GM23338 (cell line): ENCODE measurements around the gene ARSB. TPM values are rescaled to one million over a fixed set of nuclear protein-coding genes. Genes with fewer than 3 reads are reported as not detected.

ENCODE experiments used
- ATAC-seq: fragments of 200-7000 bp; cut with Tn5 transposase; 3 replicates; pipeline ENCODE4 v1.9.1; 2020
- DNase-seq: peaks from one replicate; pipeline ENCODE4 v3.0.0-alpha.2; 2015; ENCODE audit warnings: low spot score
- H2AFZ ChIP-seq: fragments of 200-600 bp; sonication (generic); 2 replicates; pipeline ENCODE4 v1.8.0; 2016; ENCODE audit warnings: antibody characterized with exemption, mild to moderate bottlenecking, moderate library complexity
- H3F3A ChIP-seq: fragments of 200-600 bp; sonication (generic); replicated peaks from 2 replicates; pipeline ENCODE4 v1.8.0; 2017; ENCODE audit warnings: antibody characterized with exemption, mixed run types, low read depth
- H3K27ac ChIP-seq: fragments of 200-600 bp; sonication (generic); 2 replicates; pipeline ENCODE4 v1.6.1; 2016; ENCODE audit warnings: low read depth
- H3K27me3 ChIP-seq: fragments of 200-600 bp; sonication (generic); 2 replicates; pipeline ENCODE4 v1.8.0; 2016; ENCODE audit warnings: mild to moderate bottlenecking, mixed run types, moderate library complexity; ENCODE audit not compliant: insufficient read depth
- H3K36me3 ChIP-seq: fragments of 200-600 bp; sonication (generic); 2 replicates; pipeline ENCODE4 v1.8.0; 2016; ENCODE audit warnings: mild to moderate bottlenecking; ENCODE audit not compliant: insufficient read depth
- H3K4me1 ChIP-seq: fragments of 200-600 bp; sonication (generic); 2 replicates; pipeline ENCODE4 v1.8.0; 2016; ENCODE audit warnings: mild to moderate bottlenecking, moderate library complexity; ENCODE audit not compliant: insufficient read depth
- H3K4me2 ChIP-seq: fragments of 200-600 bp; sonication (generic); 2 replicates; pipeline ENCODE4 v1.7.1; 2017; ENCODE audit warnings: mixed run types
- H3K4me3 ChIP-seq: fragments of 200-600 bp; sonication (generic); 2 replicates; pipeline ENCODE4 v1.6.1; 2016; ENCODE audit warnings: mixed run types
- H3K79me2 ChIP-seq: fragments of 200-600 bp; sonication (generic); replicated peaks from 2 replicates; pipeline ENCODE4 v1.8.0; 2017; ENCODE audit warnings: mild to moderate bottlenecking; ENCODE audit not compliant: insufficient read depth
- H3K9me2 ChIP-seq: fragments of 200-600 bp; sonication (generic); 2 replicates; pipeline ENCODE4 v1.8.0; 2017; ENCODE audit not compliant: insufficient read depth
- H4K20me1 ChIP-seq: fragments of 200-600 bp; sonication (generic); replicated peaks from 2 replicates; pipeline ENCODE4 v1.8.0; 2017; ENCODE audit warnings: mild to moderate bottlenecking; ENCODE audit not compliant: insufficient read depth
- H3K27ac Mint-ChIP-seq: 2 replicates; pipeline ENCODE4 v1.8.0; 2020; ENCODE audit warnings: inconsistent platforms, mild to moderate bottlenecking, moderate library complexity, mixed read lengths
- H3K27me3 Mint-ChIP-seq: 3 replicates; pipeline ENCODE4 v1.8.0; 2022; ENCODE audit warnings: low read depth, mild to moderate bottlenecking, moderate library complexity, mixed read lengths, inconsistent platforms; ENCODE audit not compliant: insufficient read depth, poor library complexity
- H3K36me3 Mint-ChIP-seq: 3 replicates; pipeline ENCODE4 v1.8.0; 2021; ENCODE audit warnings: low read depth, mild to moderate bottlenecking, inconsistent platforms, moderate library complexity, mixed read lengths
- H3K4me1 Mint-ChIP-seq: 3 replicates; pipeline ENCODE4 v1.8.0; 2020; ENCODE audit warnings: mild to moderate bottlenecking, inconsistent platforms, mixed read lengths
- H3K4me3 Mint-ChIP-seq: 3 replicates; pipeline ENCODE4 v1.8.0; 2021; ENCODE audit warnings: moderate library complexity, mild to moderate bottlenecking, inconsistent platforms, mixed read lengths
- H3K9me3 Mint-ChIP-seq: 3 replicates; pipeline ENCODE4 v1.8.0; 2020; ENCODE audit warnings: moderate library complexity, mild to moderate bottlenecking, inconsistent platforms, mixed read lengths
- EZH2 ChIP-seq: fragments of 200-600 bp; sonication (generic); IDR thresholded peaks from one replicate; pipeline ENCODE4 v1.8.0; 2017; ENCODE audit warnings: antibody characterized with exemption, mild to moderate bottlenecking, low read depth; ENCODE audit not compliant: unreplicated experiment
- EZH2phosphoT487 ChIP-seq: fragments of 200-600 bp; sonication (generic); IDR thresholded peaks from one replicate; pipeline ENCODE4 v1.8.1; 2018; ENCODE audit warnings: antibody characterized with exemption; ENCODE audit not compliant: unreplicated experiment
- JUNB ChIP-seq: IDR thresholded peaks from one replicate; pipeline ENCODE4 v1.6.1; 2016; ENCODE audit warnings: antibody characterized with exemption; ENCODE audit not compliant: unreplicated experiment
- NANOG ChIP-seq: IDR thresholded peaks from 2 replicates; pipeline ENCODE4 v1.6.1; 2016; ENCODE audit warnings: antibody characterized with exemption, borderline replicate concordance
- POLR2AphosphoS5 ChIP-seq: IDR thresholded peaks from 2 replicates; pipeline ENCODE4 v1.6.1; 2016; ENCODE audit warnings: antibody characterized with exemption, low read depth
- STAT1 ChIP-seq: IDR thresholded peaks from one replicate; pipeline ENCODE4 v1.6.1; 2016; ENCODE audit warnings: antibody characterized with exemption; ENCODE audit not compliant: unreplicated experiment
- ZNF114 ChIP-seq: fragments of 250-450 bp; sonication (Bioruptor Pico); IDR thresholded peaks from 2 replicates; pipeline ENCODE4 v1.5.0; 2020; ENCODE audit warnings: mild to moderate bottlenecking, moderate library complexity
- ZNF331 ChIP-seq: fragments of 250-450 bp; sonication (Bioruptor Pico); IDR thresholded peaks from 2 replicates; pipeline ENCODE4 v1.5.0; 2020; ENCODE audit warnings: low read depth, mild to moderate bottlenecking, moderate library complexity
- polyA plus RNA-seq: library from polyadenylated mRNA; unstranded; fragments of >200 nt; fragmentation: Nextera tagmentation; extraction: Ambion mirVana; gene quantifications from 2 replicates; pipeline ENCODE4 v1.2.1, GENCODE V29; 2016
- total RNA-seq: library from RNA; depleted of rRNA; stranded (reverse); fragments of >200 nt; shearing (Covaris generic); gene quantifications from 2 replicates; pipeline ENCODE4 v1.2.3, GENCODE V29; 2014
- TF ChIP-seq, protein P1 (sequence below): IDR thresholded peaks from 2 replicates; pipeline ENCODE4 v1.6.1; 2016; ENCODE audit warnings: antibody characterized with exemption
- TF ChIP-seq, protein P2 (sequence below), 2 experiments: fragments of 200-600 bp in 1 of 2; sonication (generic) in 1 of 2; conservative IDR thresholded peaks; 2 replicates each; pipeline versions ENCODE4 v1.5.1 to v1.6.1; 2016 to 2017; ENCODE audit warnings: antibody characterized with exemption in 2 of 2, low read depth in 2 of 2, mild to moderate bottlenecking in 2 of 2, moderate library complexity in 1 of 2
- TF ChIP-seq, protein P3 (sequence below): IDR thresholded peaks from one replicate; pipeline ENCODE4 v1.6.1; 2018; ENCODE audit warnings: antibody characterized with exemption; ENCODE audit not compliant: unreplicated experiment

ARSB gene
- total and polyA plus RNA-seq, 2 experiments from 2014 or later = 7.4 to 24.6 TPM

DNA sequence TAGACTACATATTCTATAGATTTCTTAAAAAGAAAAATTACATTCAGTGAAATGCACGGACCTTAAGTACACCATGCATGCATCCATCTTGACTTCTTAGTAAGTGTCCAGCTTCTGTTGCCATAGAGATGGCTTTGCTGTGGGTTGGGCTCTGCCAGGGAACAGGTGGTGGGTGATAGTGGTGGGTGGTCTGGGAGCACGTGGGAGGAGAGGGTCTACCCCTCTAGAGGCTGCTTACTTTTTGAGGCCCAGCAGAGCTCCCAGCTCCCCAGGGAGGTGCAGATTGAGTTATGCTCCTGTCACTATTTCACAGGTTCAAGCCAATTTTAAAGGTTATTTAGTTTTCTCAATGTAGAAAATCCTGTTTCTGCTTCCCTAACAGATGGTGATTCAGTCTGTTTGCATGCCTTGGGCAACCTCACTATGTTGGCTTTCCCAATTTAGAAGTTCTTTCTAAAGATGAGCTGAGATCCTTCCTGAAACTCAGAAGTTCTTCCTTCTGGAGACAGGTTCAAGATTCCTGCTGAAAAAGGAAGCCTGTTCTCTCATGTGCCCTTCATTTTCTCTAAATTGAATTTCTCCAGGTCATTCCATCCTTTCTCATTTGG lies 229.2 kb downstream of the ARSB start:
- DNase-seq = no peak
- H3K27me3 ChIP-seq = no peaks in the 10 kb centered on the region
- ATAC-seq = no peak
- H3K27ac Mint-ChIP-seq = no peak overlapping the region
- H3K9me3 Mint-ChIP-seq = no peaks in the 10 kb centered on the region
- no peaks in the 10 kb centered on the region for H3K36me3 Mint-ChIP-seq
- peaks cover 6% of the 10 kb centered on the region; the same call in 2 of the 3 replicates for H3K4me1 Mint-ChIP-seq
- no peak overlapping the region for H3K4me3 ChIP-seq
- no peaks in the 10 kb centered on the region for H3K79me2 ChIP-seq
- no peak overlapping the region for H3K4me2 ChIP-seq
- no peak overlapping the region for H3K4me3 Mint-ChIP-seq
- H2AFZ ChIP-seq = no peak overlapping the region
- TF ChIP-seq STAT1 (no peak), NANOG (no peak), JUNB (no peak), POLR2AphosphoS5 (no peak), ZNF114 (CRISPR knock-in tag) (no peak)
- TF ChIP-seq, protein P1, sequence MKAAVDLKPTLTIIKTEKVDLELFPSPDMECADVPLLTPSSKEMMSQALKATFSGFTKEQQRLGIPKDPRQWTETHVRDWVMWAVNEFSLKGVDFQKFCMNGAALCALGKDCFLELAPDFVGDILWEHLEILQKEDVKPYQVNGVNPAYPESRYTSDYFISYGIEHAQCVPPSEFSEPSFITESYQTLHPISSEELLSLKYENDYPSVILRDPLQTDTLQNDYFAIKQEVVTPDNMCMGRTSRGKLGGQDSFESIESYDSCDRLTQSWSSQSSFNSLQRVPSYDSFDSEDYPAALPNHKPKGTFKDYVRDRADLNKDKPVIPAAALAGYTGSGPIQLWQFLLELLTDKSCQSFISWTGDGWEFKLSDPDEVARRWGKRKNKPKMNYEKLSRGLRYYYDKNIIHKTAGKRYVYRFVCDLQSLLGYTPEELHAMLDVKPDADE = no peak
- TF ChIP-seq, protein P2, sequence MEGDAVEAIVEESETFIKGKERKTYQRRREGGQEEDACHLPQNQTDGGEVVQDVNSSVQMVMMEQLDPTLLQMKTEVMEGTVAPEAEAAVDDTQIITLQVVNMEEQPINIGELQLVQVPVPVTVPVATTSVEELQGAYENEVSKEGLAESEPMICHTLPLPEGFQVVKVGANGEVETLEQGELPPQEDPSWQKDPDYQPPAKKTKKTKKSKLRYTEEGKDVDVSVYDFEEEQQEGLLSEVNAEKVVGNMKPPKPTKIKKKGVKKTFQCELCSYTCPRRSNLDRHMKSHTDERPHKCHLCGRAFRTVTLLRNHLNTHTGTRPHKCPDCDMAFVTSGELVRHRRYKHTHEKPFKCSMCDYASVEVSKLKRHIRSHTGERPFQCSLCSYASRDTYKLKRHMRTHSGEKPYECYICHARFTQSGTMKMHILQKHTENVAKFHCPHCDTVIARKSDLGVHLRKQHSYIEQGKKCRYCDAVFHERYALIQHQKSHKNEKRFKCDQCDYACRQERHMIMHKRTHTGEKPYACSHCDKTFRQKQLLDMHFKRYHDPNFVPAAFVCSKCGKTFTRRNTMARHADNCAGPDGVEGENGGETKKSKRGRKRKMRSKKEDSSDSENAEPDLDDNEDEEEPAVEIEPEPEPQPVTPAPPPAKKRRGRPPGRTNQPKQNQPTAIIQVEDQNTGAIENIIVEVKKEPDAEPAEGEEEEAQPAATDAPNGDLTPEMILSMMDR (conservative IDR thresholded peaks at IDR 0.05; ENCODE audit: low read depth in 2 of 2) = no peak
- no peaks in the 10 kb centered on the region for H3K4me1 ChIP-seq
- H3F3A ChIP-seq = no peaks in the 10 kb centered on the region
- peaks cover 8% of the 10 kb centered on the region for H3K27me3 Mint-ChIP-seq
- H3K27ac ChIP-seq = no peak overlapping the region
- no peaks in the 10 kb centered on the region for H4K20me1 ChIP-seq
- H3K9me2 ChIP-seq = peaks cover 12% of the 10 kb centered on the region; the same call in 1 of the 2 replicates
- no peaks in the 10 kb centered on the region for H3K36me3 ChIP-seq

DNA sequence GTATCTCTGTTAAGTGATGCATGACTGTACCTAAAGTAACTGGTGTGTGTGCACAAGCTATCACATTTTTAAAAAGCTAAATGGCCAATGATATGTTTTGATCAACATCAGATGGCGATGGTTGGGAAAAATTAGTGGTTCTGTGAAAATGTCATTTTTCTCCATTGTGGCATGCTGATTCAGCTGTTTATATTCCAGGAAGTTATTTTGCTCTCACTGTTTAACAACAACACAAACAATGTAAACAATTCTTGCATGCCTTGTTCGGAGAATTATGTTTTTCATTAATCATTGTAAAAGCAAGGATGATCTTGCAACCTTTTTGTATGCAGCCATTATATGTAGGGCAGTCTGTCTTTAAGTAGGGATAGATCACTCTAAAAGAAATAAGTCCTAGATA lies 230.5 kb downstream of the ARSB start:
- H3K4me1 ChIP-seq = no peaks in the 10 kb centered on the region
- H3K9me2 ChIP-seq = peaks cover 12% of the 10 kb centered on the region; the same call in 1 of the 2 replicates
- H3K4me2 ChIP-seq = no peak overlapping the region
- H3K79me2 ChIP-seq = no peaks in the 10 kb centered on the region
- H2AFZ ChIP-seq = no peak overlapping the region
- DNase-seq (no peak), ATAC-seq (no peak)
- no peak overlapping the region for H3K4me3 ChIP-seq
- no peaks in the 10 kb centered on the region for H4K20me1 ChIP-seq
- Mint-ChIP-seq H3K4me3 (no peak overlapping the region), H3K36me3 (no peaks in the 10 kb centered on the region), H3K27me3 (peaks cover 4% of the 10 kb centered on the region), H3K9me3 (no peaks in the 10 kb centered on the region), H3K27ac (no peak overlapping the region), H3K4me1 (no peaks in the 10 kb centered on the region)
- no peaks in the 10 kb centered on the region for H3K27me3 ChIP-seq
- no peak overlapping the region for H3K27ac ChIP-seq
- H3K36me3 ChIP-seq = no peaks in the 10 kb centered on the region
- no peaks in the 10 kb centered on the region for H3F3A ChIP-seq
- TF ChIP-seq NANOG (no peak), ZNF331 (CRISPR knock-in tag) (no peak), EZH2phosphoT487 (no peak), EZH2 (no peak), JUNB (no peak), STAT1 (no peak), ZNF114 (CRISPR knock-in tag) (no peak)
- TF ChIP-seq, protein P2 (conservative IDR thresholded peaks at IDR 0.05; ENCODE audit: low read depth in 2 of 2) = no peak
- TF ChIP-seq, protein P3, sequence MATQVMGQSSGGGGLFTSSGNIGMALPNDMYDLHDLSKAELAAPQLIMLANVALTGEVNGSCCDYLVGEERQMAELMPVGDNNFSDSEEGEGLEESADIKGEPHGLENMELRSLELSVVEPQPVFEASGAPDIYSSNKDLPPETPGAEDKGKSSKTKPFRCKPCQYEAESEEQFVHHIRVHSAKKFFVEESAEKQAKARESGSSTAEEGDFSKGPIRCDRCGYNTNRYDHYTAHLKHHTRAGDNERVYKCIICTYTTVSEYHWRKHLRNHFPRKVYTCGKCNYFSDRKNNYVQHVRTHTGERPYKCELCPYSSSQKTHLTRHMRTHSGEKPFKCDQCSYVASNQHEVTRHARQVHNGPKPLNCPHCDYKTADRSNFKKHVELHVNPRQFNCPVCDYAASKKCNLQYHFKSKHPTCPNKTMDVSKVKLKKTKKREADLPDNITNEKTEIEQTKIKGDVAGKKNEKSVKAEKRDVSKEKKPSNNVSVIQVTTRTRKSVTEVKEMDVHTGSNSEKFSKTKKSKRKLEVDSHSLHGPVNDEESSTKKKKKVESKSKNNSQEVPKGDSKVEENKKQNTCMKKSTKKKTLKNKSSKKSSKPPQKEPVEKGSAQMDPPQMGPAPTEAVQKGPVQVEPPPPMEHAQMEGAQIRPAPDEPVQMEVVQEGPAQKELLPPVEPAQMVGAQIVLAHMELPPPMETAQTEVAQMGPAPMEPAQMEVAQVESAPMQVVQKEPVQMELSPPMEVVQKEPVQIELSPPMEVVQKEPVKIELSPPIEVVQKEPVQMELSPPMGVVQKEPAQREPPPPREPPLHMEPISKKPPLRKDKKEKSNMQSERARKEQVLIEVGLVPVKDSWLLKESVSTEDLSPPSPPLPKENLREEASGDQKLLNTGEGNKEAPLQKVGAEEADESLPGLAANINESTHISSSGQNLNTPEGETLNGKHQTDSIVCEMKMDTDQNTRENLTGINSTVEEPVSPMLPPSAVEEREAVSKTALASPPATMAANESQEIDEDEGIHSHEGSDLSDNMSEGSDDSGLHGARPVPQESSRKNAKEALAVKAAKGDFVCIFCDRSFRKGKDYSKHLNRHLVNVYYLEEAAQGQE = no peak
